Brain microvascular endothelial cell (primary cell): ENCODE measurements around the gene ADIPOR2.

Source experiments
- DNase-seq: peaks from one replicate; pipeline ENCODE4 v3.0.0-alpha.2; 2020
- H3K27ac ChIP-seq: fragments of 250-450 bp; sonication (Bioruptor Pico); 2 replicates; pipeline ENCODE4 v1.5.1; 2020; ENCODE audit warnings: mild to moderate bottlenecking, moderate library complexity
- H3K27me3 ChIP-seq: fragments of 250-450 bp; sonication (Bioruptor Pico); replicated peaks from 2 replicates; pipeline ENCODE4 v1.5.1; 2020; ENCODE audit warnings: mild to moderate bottlenecking
- H3K36me3 ChIP-seq: fragments of 250-450 bp; sonication (Bioruptor Pico); replicated peaks from 2 replicates; pipeline ENCODE4 v1.5.1; 2020; ENCODE audit warnings: mild to moderate bottlenecking
- H3K4me3 ChIP-seq: 2 replicates; pipeline ENCODE4 v1.5.1; 2011; ENCODE audit warnings: low read depth, mild to moderate bottlenecking, control low read depth, low read length, moderate library complexity
- in situ Hi-C: cut with HindIII; loops from 2 replicates; pipeline ENCODE4 v1.10.0; 2017; ENCODE audit warnings: low sequenced_read_pairs, low pct_ligation_motif_present
- TF ChIP-seq, protein P1 (sequence below): IDR thresholded peaks from 2 replicates; pipeline ENCODE4 v1.5.1; 2011; ENCODE audit warnings: low read depth, mild to moderate bottlenecking, moderate library complexity, low read length, control low read depth, inconsistent platforms; ENCODE audit errors: missing control alignments

Gene ADIPOR2

DNA sequence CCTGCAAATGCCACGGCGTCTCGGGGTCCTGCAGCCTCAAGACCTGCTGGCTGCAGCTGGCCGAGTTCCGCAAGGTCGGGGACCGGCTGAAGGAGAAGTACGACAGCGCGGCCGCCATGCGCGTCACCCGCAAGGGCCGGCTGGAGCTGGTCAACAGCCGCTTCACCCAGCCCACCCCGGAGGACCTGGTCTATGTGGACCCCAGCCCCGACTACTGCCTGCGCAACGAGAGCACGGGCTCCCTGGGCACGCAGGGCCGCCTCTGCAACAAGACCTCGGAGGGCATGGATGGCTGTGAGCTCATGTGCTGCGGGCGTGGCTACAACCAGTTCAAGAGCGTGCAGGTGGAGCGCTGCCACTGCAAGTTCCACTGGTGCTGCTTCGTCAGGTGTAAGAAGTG, 45.1 kb upstream of the ADIPOR2 start:
- Histone ChIP-seq H3K27me3 (no peaks in the 10 kb centered on the region), H3K36me3 (peaks cover 4% of the 10 kb centered on the region), H3K27ac (no peak overlapping the region), H3K4me3 (no peak overlapping the region)
- DNase-seq, result no peak
- in situ Hi-C loops, result no loop called here
- TF ChIP-seq, protein P1, sequence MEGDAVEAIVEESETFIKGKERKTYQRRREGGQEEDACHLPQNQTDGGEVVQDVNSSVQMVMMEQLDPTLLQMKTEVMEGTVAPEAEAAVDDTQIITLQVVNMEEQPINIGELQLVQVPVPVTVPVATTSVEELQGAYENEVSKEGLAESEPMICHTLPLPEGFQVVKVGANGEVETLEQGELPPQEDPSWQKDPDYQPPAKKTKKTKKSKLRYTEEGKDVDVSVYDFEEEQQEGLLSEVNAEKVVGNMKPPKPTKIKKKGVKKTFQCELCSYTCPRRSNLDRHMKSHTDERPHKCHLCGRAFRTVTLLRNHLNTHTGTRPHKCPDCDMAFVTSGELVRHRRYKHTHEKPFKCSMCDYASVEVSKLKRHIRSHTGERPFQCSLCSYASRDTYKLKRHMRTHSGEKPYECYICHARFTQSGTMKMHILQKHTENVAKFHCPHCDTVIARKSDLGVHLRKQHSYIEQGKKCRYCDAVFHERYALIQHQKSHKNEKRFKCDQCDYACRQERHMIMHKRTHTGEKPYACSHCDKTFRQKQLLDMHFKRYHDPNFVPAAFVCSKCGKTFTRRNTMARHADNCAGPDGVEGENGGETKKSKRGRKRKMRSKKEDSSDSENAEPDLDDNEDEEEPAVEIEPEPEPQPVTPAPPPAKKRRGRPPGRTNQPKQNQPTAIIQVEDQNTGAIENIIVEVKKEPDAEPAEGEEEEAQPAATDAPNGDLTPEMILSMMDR, result no peak

DNA sequence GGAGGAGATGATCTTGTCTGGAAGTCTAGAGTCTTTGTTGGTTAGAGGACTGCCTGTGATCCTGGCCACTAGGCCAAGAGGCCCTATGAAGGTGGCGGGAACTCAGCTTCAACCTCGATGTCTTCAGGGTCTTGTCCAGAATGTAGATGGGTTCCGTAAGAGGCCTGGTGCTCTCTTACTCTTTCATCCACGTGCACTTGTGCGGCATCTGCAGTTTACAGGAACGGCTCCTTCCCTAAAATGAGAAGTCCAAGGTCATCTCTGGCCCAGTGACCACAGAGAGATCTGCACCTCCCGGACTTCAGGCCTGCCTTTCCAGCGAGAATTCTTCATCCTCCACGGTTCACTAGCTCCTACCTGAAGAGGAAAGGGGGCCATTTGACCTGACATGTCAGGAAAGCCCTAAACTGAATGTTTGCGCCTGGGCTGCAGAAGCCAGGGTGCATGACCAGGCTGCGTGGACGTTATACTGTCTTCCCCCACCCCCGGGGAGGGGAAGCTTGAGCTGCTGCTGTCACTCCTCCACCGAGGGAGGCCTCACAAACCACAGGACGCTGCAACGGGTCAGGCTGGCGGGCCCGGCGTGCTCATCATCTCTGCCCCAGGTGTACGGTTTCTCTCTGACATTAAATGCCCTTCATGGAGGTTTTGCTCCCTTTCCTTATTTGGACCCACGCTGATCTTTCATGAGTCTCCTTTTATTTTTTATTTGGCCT, 44.1 kb upstream of the ADIPOR2 start:
- Histone ChIP-seq H3K27ac (no peak overlapping the region), H3K4me3 (no peak overlapping the region)

DNA sequence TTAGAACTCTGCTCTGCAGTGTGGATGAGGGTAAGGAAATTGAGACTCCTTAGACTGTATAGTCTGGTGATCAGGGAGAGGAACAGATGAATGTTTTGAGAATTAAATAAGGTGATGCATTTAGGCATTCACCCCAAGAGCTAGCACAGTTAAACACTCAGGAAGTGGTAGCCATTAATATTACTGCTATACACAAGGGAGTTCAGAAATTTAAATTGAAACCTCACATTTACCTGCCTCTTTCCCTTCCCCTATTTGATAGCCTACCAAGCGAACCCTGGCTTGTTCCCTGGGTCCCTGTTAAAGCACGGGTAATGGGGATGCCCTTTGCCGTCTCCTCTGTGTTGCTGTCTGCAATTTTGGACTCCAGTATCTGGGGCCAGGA, 43.6 kb upstream of the ADIPOR2 start:
- peaks cover 4% of the 10 kb centered on the region for H3K36me3 ChIP-seq
- DNase-seq, result no peak
- H3K27ac ChIP-seq, result no peak overlapping the region
- TF ChIP-seq, protein P1, result no peak
- in situ Hi-C loops, result no loop called here
- H3K27me3 ChIP-seq, result no peaks in the 10 kb centered on the region
- no peak overlapping the region for H3K4me3 ChIP-seq

More for the DNA sequence above, 44.1 kb upstream of the ADIPOR2 start:
- peaks cover 4% of the 10 kb centered on the region for H3K36me3 ChIP-seq
- no peaks in the 10 kb centered on the region for H3K27me3 ChIP-seq
- in situ Hi-C loops, result no loop called here
- DNase-seq, result no peak
- TF ChIP-seq, protein P1, result no peak

DNA sequence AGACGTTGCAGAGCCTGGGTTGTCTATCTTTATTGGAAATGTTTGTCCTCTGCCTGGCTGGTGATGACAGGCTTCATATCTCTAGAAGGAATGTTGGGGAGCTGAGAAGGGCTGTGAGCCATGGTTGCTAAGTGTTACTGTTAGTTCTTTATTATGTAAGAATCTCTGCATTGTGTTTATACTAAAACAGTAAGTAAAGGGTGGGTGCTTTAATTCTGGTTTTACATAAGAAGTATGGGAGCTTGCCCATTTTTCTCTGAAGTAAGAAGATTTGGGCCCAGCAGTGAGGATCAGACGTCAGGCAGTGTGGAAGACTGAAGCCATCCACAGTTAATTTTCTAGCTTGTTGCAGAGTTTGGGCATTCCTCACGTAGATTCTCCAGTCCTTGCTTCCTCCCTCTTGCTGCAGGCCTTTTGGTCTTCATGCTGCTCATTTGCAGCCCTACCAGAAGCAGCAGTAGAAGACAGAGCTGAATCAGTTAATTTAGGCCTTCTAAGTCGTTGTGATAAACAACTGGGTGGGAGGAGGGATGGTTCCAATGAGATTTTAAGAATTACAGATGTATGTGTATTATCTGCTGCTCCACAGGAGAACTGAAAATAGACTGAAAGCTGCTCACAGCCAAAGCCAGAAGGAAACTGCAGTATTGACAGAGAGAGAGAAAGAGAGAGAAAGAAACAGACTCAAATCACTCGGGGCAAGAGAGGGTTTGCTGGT, 40.5 kb upstream of the ADIPOR2 start:
- H3K36me3 ChIP-seq, result peaks cover 4% of the 10 kb centered on the region
- DNase-seq, result peak; percentile 51
- H3K27me3 ChIP-seq, result no peaks in the 10 kb centered on the region
- in situ Hi-C loops, result loop anchor here (25.0 kb wide), 1 partner anchor 137 kb away; no protein-coding TSS in a partner anchor
- TF ChIP-seq, protein P1, result no peak
- no peak overlapping the region for H3K4me3 ChIP-seq
- no peak overlapping the region for H3K27ac ChIP-seq

DNA sequence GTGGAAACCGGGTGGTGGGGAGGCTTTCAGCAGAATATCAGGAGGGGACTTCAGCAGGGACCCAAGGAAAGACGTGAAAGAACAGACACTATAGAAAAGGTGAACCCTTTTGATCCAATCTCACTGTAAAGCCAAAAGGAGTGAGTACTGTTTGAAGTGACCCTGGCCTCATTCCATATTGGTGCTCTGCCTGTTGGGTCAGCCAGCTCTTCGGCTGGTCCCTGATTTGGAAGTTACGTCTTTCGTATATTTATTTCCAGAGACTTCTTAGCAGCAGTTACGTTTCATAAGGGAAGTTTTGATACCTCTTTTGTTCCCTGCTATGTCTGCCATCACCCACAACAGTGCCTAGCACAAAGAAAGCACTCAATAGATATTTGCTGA, 39.9 kb upstream of the ADIPOR2 start:
- Histone ChIP-seq H3K4me3 (no peak overlapping the region), H3K36me3 (peaks cover 4% of the 10 kb centered on the region), H3K27me3 (no peaks in the 10 kb centered on the region), H3K27ac (no peak overlapping the region)
- in situ Hi-C loops, result loop anchor here (25.0 kb wide), 1 partner anchor 136 kb away; no protein-coding TSS in a partner anchor
- DNase-seq, result no peak
- TF ChIP-seq, protein P1, result no peak
